ENCODE data around the gene IPO9. TPM values are rescaled to one million over a fixed set of nuclear protein-coding genes. Genes with fewer than 3 reads are reported as not detected.

Gene IPO9
- total and polyA plus RNA-seq, 2 experiments from 2014 or later: 47.6 to 87.4 TPM

- TF ChIP-seq, protein P1, sequence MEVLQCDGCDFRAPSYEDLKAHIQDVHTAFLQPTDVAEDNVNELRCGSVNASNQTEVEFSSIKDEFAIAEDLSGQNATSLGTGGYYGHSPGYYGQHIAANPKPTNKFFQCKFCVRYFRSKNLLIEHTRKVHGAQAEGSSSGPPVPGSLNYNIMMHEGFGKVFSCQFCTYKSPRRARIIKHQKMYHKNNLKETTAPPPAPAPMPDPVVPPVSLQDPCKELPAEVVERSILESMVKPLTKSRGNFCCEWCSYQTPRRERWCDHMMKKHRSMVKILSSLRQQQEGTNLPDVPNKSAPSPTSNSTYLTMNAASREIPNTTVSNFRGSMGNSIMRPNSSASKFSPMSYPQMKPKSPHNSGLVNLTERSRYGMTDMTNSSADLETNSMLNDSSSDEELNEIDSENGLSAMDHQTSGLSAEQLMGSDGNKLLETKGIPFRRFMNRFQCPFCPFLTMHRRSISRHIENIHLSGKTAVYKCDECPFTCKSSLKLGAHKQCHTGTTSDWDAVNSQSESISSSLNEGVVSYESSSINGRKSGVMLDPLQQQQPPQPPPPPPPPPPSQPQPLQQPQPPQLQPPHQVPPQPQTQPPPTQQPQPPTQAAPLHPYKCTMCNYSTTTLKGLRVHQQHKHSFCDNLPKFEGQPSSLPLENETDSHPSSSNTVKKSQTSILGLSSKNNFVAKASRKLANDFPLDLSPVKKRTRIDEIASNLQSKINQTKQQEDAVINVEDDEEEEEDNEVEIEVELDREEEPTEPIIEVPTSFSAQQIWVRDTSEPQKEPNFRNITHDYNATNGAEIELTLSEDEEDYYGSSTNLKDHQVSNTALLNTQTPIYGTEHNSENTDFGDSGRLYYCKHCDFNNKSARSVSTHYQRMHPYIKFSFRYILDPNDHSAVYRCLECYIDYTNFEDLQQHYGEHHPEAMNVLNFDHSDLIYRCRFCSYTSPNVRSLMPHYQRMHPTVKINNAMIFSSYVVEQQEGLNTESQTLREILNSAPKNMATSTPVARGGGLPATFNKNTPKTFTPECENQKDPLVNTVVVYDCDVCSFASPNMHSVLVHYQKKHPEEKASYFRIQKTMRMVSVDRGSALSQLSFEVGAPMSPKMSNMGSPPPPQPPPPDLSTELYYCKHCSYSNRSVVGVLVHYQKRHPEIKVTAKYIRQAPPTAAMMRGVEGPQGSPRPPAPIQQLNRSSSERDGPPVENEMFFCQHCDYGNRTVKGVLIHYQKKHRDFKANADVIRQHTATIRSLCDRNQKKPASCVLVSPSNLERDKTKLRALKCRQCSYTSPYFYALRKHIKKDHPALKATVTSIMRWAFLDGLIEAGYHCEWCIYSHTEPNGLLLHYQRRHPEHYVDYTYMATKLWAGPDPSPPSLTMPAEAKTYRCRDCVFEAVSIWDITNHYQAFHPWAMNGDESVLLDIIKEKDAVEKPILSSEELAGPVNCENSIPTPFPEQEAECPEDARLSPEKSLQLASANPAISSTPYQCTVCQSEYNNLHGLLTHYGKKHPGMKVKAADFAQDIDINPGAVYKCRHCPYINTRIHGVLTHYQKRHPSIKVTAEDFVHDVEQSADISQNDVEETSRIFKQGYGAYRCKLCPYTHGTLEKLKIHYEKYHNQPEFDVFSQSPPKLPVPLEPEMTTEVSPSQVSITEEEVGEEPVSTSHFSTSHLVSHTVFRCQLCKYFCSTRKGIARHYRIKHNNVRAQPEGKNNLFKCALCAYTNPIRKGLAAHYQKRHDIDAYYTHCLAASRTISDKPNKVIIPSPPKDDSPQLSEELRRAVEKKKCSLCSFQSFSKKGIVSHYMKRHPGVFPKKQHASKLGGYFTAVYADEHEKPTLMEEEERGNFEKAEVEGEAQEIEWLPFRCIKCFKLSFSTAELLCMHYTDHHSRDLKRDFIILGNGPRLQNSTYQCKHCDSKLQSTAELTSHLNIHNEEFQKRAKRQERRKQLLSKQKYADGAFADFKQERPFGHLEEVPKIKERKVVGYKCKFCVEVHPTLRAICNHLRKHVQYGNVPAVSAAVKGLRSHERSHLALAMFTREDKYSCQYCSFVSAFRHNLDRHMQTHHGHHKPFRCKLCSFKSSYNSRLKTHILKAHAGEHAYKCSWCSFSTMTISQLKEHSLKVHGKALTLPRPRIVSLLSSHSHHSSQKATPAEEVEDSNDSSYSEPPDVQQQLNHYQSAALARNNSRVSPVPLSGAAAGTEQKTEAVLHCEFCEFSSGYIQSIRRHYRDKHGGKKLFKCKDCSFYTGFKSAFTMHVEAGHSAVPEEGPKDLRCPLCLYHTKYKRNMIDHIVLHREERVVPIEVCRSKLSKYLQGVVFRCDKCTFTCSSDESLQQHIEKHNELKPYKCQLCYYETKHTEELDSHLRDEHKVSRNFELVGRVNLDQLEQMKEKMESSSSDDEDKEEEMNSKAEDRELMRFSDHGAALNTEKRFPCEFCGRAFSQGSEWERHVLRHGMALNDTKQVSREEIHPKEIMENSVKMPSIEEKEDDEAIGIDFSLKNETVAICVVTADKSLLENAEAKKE (CRISPR knock-in tag; IDR thresholded peaks at IDR 0.05): no peak
- TF ChIP-seq ETS1 (IDR thresholded peaks at IDR 0.05): no peak
- TF ChIP-seq ZNF331 (CRISPR knock-in tag; IDR thresholded peaks at IDR 0.05; ENCODE audit: low read depth): no peak
- TF ChIP-seq NANOG (IDR thresholded peaks at IDR 0.05; ENCODE audit: borderline replicate concordance): no peak
- TF ChIP-seq, protein P2, sequence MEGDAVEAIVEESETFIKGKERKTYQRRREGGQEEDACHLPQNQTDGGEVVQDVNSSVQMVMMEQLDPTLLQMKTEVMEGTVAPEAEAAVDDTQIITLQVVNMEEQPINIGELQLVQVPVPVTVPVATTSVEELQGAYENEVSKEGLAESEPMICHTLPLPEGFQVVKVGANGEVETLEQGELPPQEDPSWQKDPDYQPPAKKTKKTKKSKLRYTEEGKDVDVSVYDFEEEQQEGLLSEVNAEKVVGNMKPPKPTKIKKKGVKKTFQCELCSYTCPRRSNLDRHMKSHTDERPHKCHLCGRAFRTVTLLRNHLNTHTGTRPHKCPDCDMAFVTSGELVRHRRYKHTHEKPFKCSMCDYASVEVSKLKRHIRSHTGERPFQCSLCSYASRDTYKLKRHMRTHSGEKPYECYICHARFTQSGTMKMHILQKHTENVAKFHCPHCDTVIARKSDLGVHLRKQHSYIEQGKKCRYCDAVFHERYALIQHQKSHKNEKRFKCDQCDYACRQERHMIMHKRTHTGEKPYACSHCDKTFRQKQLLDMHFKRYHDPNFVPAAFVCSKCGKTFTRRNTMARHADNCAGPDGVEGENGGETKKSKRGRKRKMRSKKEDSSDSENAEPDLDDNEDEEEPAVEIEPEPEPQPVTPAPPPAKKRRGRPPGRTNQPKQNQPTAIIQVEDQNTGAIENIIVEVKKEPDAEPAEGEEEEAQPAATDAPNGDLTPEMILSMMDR (conservative IDR thresholded peaks at IDR 0.05; ENCODE audit: low read depth in 2 of 2): no peak
- TF ChIP-seq STAT1 (IDR thresholded peaks at IDR 0.05; ENCODE audit: unreplicated experiment): no peak
- TF ChIP-seq EZH2phosphoT487 (IDR thresholded peaks at IDR 0.05; ENCODE audit: unreplicated experiment): no peak
- TF ChIP-seq EZH2 (IDR thresholded peaks at IDR 0.05; ENCODE audit: low read depth, unreplicated experiment): no peak
Measured at GRCh38 chr1:201898992-201899391, 70.0 kb downstream of the IPO9 start (continued).

Data from GM23338 (cell line).